GM23248 (cell line): ENCODE measurements around the gene DNMT1. TPM values are rescaled to one million over a fixed set of nuclear protein-coding genes. Genes with fewer than 3 reads are reported as not detected.

ENCODE experiments used
- DNase-seq: peaks from one replicate; pipeline ENCODE4 v3.0.0-alpha.2; 2015
- H2AFZ ChIP-seq: fragments of 200-600 bp; sonication (generic); 2 replicates; pipeline ENCODE4 v1.6.1; 2016; ENCODE audit warnings: antibody characterized with exemption
- H3F3A ChIP-seq: fragments of 200-600 bp; sonication (generic); 2 replicates; pipeline ENCODE4 v1.6.1; 2016; ENCODE audit warnings: mild to moderate bottlenecking, antibody characterized with exemption, mixed run types; ENCODE audit not compliant: insufficient read depth
- H3K27ac ChIP-seq: fragments of 200-600 bp; sonication (generic); 2 replicates; pipeline ENCODE4 v1.5.1; 2016; ENCODE audit warnings: mild to moderate bottlenecking
- H3K27me3 ChIP-seq: fragments of 200-600 bp; sonication (generic); replicated peaks from 2 replicates; pipeline ENCODE4 v1.6.1; 2016; ENCODE audit warnings: mild to moderate bottlenecking; ENCODE audit not compliant: insufficient read depth
- H3K36me3 ChIP-seq: fragments of 200-600 bp; sonication (generic); 2 replicates; pipeline ENCODE4 v1.6.1; 2016; ENCODE audit warnings: low read depth, mild to moderate bottlenecking
- H3K4me1 ChIP-seq: fragments of 200-600 bp; sonication (generic); 2 replicates; pipeline ENCODE4 v1.6.1; 2016; ENCODE audit warnings: mild to moderate bottlenecking; ENCODE audit not compliant: insufficient read depth
- H3K4me2 ChIP-seq: fragments of 200-600 bp; sonication (generic); one replicate; pipeline ENCODE4 v1.6.1; 2016; ENCODE audit warnings: mild to moderate bottlenecking; ENCODE audit not compliant: unreplicated experiment
- H3K4me3 ChIP-seq: fragments of 200-600 bp; sonication (generic); 2 replicates; pipeline ENCODE4 v1.5.1; 2016; ENCODE audit warnings: mild to moderate bottlenecking
- H3K79me2 ChIP-seq: fragments of 200-600 bp; sonication (generic); 2 replicates; pipeline ENCODE4 v1.6.1; 2016; ENCODE audit warnings: mild to moderate bottlenecking; ENCODE audit not compliant: insufficient read depth
- H3K9ac ChIP-seq: fragments of 200-600 bp; sonication (generic); 2 replicates; pipeline ENCODE4 v1.6.1; 2016; ENCODE audit warnings: mild to moderate bottlenecking
- H3K9me2 ChIP-seq: fragments of 200-600 bp; sonication (generic); 2 replicates; pipeline ENCODE4 v1.6.1; 2016; ENCODE audit warnings: mixed run types, mild to moderate bottlenecking, moderate library complexity; ENCODE audit not compliant: insufficient read depth
- H3K9me3 ChIP-seq: fragments of 200-600 bp; sonication (generic); one replicate; pipeline ENCODE4 v1.6.1; 2017; ENCODE audit warnings: low read depth
- H4K20me1 ChIP-seq: fragments of 200-600 bp; sonication (generic); 2 replicates; pipeline ENCODE4 v1.6.0; 2016; ENCODE audit not compliant: insufficient read depth
- EZH2 ChIP-seq: fragments of 200-600 bp; sonication (generic); IDR thresholded peaks from 2 replicates; pipeline ENCODE4 v1.6.1; 2018; ENCODE audit warnings: antibody characterized with exemption, mild to moderate bottlenecking; ENCODE audit not compliant: insufficient read depth, poor library complexity, severe bottlenecking
- EZH2phosphoT487 ChIP-seq: fragments of 200-600 bp; sonication (generic); IDR thresholded peaks from 2 replicates; pipeline ENCODE4 v1.6.1; 2018; ENCODE audit warnings: antibody characterized with exemption, moderate library complexity, mild to moderate bottlenecking, low read depth; ENCODE audit not compliant: insufficient read depth
- WGBS, 2 experiments: methylation state at CpG; one replicate each; pipeline ENCODE4 v1.1.6; 2015 to 2017; ENCODE audit warnings: low lambda C conversion rate in 2 of 2, low coverage in 1 of 2; ENCODE audit errors: missing lambda C conversion rate in 2 of 2; 5-methylcytosine and 5-hydroxymethylcytosine counted together
- in situ Hi-C: fragments of 300-500 bp; cut with MboI; formaldehyde crosslinking; loops from 2 replicates; pipeline ENCODE4 v1.15.0; 2020
- polyA plus RNA-seq: library from polyadenylated mRNA; unstranded; fragments of >200 nt; fragmentation: Nextera tagmentation; extraction: Ambion mirVana; gene quantifications from 2 replicates; pipeline ENCODE4 v1.2.1, GENCODE V29; 2016
- total RNA-seq: library from RNA; depleted of rRNA; stranded (reverse); fragments of >200 nt; shearing (Covaris generic); gene quantifications from 2 replicates; pipeline ENCODE4 v1.2.3, GENCODE V29; 2014

DNMT1 gene
- total and polyA plus RNA-seq, 2 experiments from 2014 or later, result 57.5 to 101 TPM

DNA sequence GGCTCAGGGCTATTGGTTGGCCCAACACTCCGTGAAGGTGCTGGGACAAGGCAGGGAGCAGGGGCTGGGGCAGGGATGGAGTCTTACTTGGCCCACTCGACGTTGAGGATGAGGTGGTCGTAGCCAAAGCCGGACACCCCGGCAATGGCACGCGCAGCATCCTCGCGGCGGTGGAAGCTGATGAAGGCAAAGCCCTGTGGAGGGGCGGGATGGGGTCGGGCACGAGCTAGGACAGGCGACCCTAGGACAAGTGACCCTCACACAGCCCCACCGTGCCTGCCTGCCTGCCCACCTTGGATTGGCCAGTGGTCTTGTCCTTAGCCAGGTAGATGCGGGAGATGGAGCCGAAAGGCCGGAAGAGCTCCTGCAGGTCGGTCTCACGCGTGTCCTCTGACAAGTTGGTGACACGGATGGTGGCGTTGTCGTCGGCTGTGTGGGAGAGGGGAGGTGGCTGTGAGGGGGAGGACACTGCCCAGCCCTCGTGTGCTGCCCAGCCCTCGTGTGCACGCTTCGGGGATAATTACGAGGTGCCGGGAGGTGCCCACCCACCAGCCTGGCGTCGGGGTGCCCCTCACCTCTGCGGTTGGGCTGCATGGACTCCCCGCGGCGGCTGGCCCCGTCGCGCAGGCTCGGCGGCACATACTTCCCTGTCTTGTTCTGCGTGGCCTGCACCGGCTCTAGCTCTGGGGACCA lies 79.2 kb downstream of the DNMT1 start:
- Histone ChIP-seq H3K27ac (no peak overlapping the region), H3K4me1 (peaks cover 4% of the 10 kb centered on the region; the same call in 1 of the 2 replicates), H3K79me2 (peaks cover 34% of the 10 kb centered on the region), H3K36me3 (peaks cover 9% of the 10 kb centered on the region; the same call in 1 of the 2 replicates), H2AFZ (no peak overlapping the region), H3K4me3 (no peak overlapping the region), H3K9ac (no peak overlapping the region), H3K4me2 (no peak overlapping the region), H3K27me3 (no peaks in the 10 kb centered on the region), H3K9me2 (no peaks in the 10 kb centered on the region), H3F3A (peaks cover 31% of the 10 kb centered on the region), H4K20me1 (no peaks in the 10 kb centered on the region), H3K9me3 (no peaks in the 10 kb centered on the region)
- DNase-seq, result peak; percentile 31
- TF ChIP-seq EZH2phosphoT487 (no peak), EZH2 (no peak)
- 90% methylated on average over 40 to 45 of the region's 45 CpGs for WGBS, 2 experiments
- in situ Hi-C loops, result no loop called here

DNA sequence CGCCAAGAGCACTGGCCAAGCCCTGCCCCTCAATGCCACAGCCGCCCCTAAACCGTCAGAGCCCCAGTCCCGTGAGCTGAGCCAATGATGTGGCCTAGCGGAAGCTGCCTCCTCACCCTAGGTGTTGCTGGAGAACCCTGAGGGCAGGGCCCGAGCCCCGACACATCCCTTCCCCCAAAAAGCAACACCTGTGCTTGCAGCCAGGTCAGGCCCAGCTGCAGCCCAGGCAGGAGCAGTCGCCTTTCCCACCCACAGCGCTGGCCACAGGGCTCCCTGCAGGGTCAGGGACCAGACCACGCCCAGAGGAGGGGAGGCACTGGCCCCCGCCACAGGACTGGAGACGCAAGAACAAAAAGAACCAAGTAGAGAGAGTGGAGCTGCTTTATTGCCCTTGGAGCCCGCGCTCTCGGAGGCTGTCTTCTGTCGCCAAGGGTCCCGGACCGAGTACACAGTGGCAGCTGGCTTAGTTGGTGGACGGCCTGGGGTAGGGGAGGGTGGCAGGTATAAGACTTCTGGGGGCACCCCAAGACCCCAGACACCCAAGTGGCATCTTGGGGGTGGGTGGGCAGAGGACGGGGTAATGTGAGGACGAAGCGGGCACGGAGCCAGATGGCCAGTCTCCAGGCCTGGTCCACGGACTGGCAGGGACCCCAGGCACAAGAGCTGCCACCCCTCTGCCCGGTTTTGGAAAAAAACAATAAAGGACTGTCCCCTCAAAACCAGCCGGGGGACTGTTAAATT lies 79.9 kb downstream of the DNMT1 start:
- no peak overlapping the region for H3K4me3 ChIP-seq
- no peaks in the 10 kb centered on the region for H3K27me3 ChIP-seq
- peaks cover 36% of the 10 kb centered on the region for H3K79me2 ChIP-seq
- DNase-seq, result peak; percentile 34
- H3K9me3 ChIP-seq, result no peaks in the 10 kb centered on the region
- H2AFZ ChIP-seq, result no peak overlapping the region
- in situ Hi-C loops, result no loop called here
- WGBS, 2 experiments, result 79 to 82% methylated on average over 21 to 26 of the region's 26 CpGs
- no peak overlapping the region for H3K4me2 ChIP-seq
- TF ChIP-seq EZH2 (no peak), EZH2phosphoT487 (no peak)
- H3K9me2 ChIP-seq, result no peaks in the 10 kb centered on the region
- peaks cover 30% of the 10 kb centered on the region for H3F3A ChIP-seq
- peaks cover 9% of the 10 kb centered on the region; the same call in 1 of the 2 replicates for H3K36me3 ChIP-seq
- H3K27ac ChIP-seq, result no peak overlapping the region
- no peak overlapping the region for H3K9ac ChIP-seq
- H3K4me1 ChIP-seq, result peaks cover 4% of the 10 kb centered on the region; the same call in 1 of the 2 replicates
- H4K20me1 ChIP-seq, result no peaks in the 10 kb centered on the region

DNA sequence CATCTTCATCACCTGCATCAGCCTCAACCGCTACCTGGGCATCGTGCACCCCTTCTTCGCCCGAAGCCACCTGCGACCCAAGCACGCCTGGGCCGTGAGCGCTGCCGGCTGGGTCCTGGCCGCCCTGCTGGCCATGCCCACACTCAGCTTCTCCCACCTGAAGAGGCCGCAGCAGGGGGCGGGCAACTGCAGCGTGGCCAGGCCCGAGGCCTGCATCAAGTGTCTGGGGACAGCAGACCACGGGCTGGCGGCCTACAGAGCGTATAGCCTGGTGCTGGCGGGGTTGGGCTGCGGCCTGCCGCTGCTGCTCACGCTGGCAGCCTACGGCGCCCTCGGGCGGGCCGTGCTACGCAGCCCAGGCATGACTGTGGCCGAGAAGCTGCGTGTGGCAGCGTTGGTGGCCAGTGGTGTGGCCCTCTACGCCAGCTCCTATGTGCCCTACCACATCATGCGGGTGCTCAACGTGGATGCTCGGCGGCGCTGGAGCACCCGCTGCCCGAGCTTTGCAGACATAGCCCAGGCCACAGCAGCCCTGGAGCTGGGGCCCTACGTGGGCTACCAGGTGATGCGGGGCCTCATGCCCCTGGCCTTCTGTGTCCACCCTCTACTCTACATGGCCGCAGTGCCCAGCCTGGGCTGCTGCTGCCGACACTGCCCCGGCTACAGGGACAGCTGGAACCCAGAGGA lies 80.6 kb downstream of the DNMT1 start:
- Histone ChIP-seq H3F3A (peaks cover 30% of the 10 kb centered on the region), H3K9me3 (no peaks in the 10 kb centered on the region), H3K79me2 (peaks cover 37% of the 10 kb centered on the region), H3K4me3 (no peak overlapping the region), H3K4me2 (no peak overlapping the region), H3K27ac (no peak overlapping the region), H3K9ac (no peak overlapping the region), H4K20me1 (no peaks in the 10 kb centered on the region), H3K27me3 (no peaks in the 10 kb centered on the region), H2AFZ (no peak overlapping the region), H3K9me2 (no peaks in the 10 kb centered on the region), H3K36me3 (peaks cover 12% of the 10 kb centered on the region; the same call in 1 of the 2 replicates), H3K4me1 (peaks cover 4% of the 10 kb centered on the region; the same call in 1 of the 2 replicates)
- no peak for TF ChIP-seq EZH2phosphoT487
- DNase-seq, result peak; percentile 18
- in situ Hi-C loops, result no loop called here
- 83 to 93% methylated on average over 38 to 43 of the region's 43 CpGs for whole genome bisulfite sequencing, 2 experiments

DNA sequence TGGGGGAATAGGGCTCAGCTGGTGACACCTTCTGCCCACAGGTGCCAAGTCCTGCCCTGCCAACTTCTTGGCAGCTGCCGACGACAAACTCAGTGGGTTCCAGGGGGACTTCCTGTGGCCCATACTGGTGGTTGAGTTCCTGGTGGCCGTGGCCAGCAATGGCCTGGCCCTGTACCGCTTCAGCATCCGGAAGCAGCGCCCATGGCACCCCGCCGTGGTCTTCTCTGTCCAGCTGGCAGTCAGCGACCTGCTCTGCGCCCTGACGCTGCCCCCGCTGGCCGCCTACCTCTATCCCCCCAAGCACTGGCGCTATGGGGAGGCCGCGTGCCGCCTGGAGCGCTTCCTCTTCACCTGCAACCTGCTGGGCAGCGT lies 81.2 kb downstream of the DNMT1 start:
- H3F3A ChIP-seq, result peaks cover 30% of the 10 kb centered on the region
- peaks cover 4% of the 10 kb centered on the region; the same call in 1 of the 2 replicates for H3K4me1 ChIP-seq
- in situ Hi-C loops, result no loop called here
- no peaks in the 10 kb centered on the region for H3K9me3 ChIP-seq
- 62 to 73% methylated on average over 15 to 19 of the region's 19 CpGs for WGBS, 2 experiments
- no peak overlapping the region for H3K4me3 ChIP-seq
- no peak overlapping the region for H3K9ac ChIP-seq
- H3K9me2 ChIP-seq, result no peaks in the 10 kb centered on the region
- H4K20me1 ChIP-seq, result no peaks in the 10 kb centered on the region
- TF ChIP-seq EZH2phosphoT487 (no peak), EZH2 (no peak)
- peak; percentile 26 for DNase-seq
- H3K27ac ChIP-seq, result no peak overlapping the region
- H3K36me3 ChIP-seq, result peaks cover 17% of the 10 kb centered on the region
- H2AFZ ChIP-seq, result no peak overlapping the region
- no peaks in the 10 kb centered on the region for H3K27me3 ChIP-seq
- H3K4me2 ChIP-seq, result no peak overlapping the region
- peaks cover 37% of the 10 kb centered on the region for H3K79me2 ChIP-seq
